Measurements from ENCODE around the gene COL25A1.

COL25A1 gene

GRCh38 chr4:109302361-109303139 lies at the start of gene COL25A1:
Gene COL25A1 (minus strand): TSS chr4:109302658.
- peak within 1 kb of the TSS; percentile 60 for H3K4me3 ChIP-seq (ENCODE audit: low read depth, low read length)

DNA sequence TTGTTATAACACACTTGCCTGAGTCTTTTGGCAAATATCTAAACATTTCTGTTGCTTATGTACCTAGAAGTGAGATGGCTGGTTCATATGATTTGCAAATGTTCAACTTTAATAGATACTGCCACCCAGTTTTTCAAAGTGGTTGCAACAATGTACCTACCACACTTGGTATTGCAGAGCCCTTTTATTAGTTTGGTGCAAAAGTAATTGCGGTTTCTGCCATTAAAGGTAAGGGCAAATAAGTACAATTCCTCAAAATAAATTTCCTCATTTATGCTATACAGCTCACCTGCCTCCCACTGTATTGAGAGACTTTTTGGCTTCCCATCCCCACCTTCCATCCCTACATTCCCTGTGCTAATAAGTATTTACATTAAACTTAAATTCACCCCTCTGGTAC lies 47.7 kb upstream of the COL25A1 start:
- no peak overlapping the region for H3K4me3 ChIP-seq (ENCODE audit: low read depth, low read length)

DNA sequence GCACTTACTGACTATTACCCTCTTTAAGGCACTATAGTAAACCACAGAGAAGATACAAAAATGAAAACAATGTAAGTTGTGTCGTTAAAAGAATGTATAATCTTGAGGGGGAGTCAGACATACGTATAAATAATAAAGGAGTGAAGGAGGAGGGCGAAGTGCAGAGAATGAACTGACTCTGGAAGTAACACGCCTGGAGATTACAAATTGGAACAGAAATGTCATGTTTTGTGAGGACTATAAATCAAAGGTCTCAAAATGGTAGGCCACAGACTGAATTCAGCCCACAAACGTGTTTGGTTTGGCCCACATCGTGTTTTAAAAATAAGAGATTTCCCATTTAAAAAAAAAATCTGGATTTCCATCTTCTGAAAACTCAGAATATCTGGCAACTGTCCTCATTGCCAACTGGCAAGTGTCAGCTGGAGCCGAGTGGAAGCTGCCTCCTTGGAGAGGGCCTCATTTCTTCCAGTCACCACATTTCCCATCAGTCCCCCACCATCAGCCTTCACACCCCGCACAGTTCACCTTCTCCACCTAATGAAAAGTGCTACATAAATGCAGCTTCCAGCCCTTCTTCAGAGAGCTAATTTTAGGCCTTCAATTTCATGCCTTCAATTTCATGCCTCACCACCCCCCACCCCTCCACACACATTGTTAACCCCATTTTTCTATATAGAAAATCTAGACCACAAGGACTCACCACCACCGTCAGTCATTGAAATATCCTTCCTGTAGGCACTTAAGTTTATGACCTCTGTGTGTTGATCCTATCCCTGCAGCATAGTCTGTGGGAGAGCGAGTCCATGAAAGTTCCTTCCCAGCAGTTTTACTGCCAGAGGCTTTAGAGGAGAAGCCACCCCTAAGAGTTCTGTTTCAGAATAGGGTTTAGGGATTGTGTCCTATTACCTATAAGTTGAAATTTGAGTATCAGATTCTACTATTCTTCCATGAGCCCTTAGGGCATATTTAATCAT lies 32.0 kb upstream of the COL25A1 start:
- H3K4me3 ChIP-seq (ENCODE audit: low read depth, low read length): no peak overlapping the region

DNA sequence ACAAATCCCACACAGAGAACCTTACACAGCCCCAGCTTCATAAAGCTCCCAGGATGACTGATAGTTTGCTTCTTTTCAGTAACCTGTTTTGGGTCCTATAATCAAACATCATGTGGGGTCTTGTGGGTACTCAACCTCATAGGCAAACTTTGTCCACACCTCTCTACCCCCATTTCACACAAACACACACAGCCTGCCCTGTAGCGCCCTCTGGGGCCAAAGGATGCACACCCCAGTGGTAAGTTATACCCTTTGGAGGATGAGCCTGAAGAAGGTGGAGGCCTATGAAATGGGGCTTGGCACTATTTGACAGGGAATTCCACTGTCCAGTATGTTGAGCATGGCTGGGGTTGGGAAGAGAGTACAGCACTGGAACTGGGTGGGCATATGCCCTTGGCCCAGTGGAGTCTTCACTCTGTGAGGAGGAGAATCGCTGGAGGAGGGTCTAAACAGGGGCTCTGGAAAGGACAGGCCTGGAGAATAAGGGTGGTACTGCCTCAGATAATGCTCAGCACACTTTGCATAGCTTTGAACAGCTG lies 30.5 kb upstream of the COL25A1 start:
- no peak overlapping the region for H3K4me3 ChIP-seq (ENCODE audit: low read depth, low read length)

DNA sequence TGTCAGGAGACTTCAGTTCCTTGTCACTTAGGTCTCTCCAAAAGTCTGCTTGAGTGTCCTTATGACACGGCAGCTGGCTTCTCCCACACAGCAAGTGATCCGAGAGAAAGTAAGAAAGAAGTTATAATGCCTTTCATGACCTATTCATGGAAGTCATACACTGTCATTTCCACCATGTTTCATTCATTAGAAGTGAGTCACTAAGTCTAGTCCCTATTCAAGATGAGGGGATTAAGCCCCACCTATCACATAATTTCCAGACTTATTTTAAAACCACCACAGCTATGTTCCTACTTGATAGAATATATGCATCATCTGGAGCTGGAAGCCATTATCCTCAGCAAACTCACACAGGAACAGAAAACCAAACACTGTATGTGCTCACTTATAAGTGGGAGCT lies 25.2 kb upstream of the COL25A1 start:
- no peak overlapping the region for H3K4me3 ChIP-seq (ENCODE audit: low read depth, low read length)

DNA sequence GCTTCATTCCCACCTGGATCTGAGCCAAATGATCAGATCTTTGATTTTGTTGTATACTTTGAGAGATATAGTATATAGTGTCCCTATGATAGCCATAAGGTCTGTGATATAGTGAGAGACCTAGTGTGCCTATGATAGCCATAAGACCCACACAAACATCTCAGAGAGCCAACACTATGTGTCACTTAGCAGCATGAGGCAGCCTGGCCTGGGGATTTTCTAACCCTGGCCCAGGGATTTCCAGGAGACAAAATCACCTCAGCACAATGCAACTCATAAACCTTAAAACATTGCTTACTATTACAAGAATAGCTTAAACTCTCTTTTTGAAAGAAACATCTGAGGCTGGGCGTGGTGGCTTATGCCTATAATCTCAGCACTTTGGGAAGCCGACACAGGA lies 23.2 kb upstream of the COL25A1 start:
- no peak overlapping the region for H3K4me3 ChIP-seq (ENCODE audit: low read depth, low read length)

DNA sequence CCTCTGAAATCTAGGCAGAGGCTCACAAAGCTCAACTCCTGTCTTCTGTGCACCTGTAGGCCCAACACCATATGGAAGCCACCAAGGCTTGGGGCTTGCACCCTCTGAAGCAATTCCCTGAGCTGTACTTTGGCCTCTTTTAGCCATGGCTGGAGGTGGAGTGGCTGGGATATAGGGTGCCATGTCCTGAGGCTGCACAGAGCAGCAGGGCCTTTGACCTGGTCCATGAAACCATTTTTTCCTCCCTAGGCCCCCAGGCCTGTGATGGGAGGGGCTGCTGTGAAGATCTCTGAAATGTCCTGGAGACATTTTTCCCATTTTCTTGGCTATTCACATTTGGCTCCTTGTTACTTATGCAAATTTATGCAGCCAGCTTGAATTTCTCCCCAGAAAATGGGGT lies 20.9 kb upstream of the COL25A1 start:
- H3K4me3 ChIP-seq (ENCODE audit: low read depth, low read length): no peak overlapping the region

GRCh38 chr4:109321232-109321631 lies 18.8 kb upstream of the COL25A1 start:
- no peak overlapping the region for H3K4me3 ChIP-seq (ENCODE audit: low read depth, low read length)

GRCh38 chr4:109319684-109320083 lies 17.2 kb upstream of the COL25A1 start:
- H3K4me3 ChIP-seq (ENCODE audit: low read depth, low read length): no peak overlapping the region

GRCh38 chr4:109319156-109319555 lies 16.7 kb upstream of the COL25A1 start:
- H3K4me3 ChIP-seq (ENCODE audit: low read depth, low read length): no peak overlapping the region

DNA sequence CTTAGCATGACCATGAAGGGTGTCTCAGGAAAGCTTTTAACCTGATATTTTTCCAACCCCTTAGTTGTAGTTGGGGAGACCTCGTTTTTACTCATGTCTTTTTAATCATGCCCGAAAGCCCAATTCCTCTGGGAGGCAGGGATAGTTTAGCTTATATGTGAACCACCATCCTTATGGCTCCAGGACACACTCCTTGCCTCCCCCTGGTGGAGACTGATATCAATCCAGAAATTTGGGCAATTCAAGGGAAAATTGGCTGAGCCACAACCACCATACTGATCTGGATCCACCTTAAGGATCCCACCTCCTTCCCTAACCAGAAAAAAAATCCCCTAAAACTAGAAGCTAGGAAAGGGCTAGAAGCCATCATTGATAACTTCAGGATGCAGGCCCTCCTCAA lies 13.4 kb upstream of the COL25A1 start:
- no peak overlapping the region for H3K4me3 ChIP-seq (ENCODE audit: low read depth, low read length)

DNA sequence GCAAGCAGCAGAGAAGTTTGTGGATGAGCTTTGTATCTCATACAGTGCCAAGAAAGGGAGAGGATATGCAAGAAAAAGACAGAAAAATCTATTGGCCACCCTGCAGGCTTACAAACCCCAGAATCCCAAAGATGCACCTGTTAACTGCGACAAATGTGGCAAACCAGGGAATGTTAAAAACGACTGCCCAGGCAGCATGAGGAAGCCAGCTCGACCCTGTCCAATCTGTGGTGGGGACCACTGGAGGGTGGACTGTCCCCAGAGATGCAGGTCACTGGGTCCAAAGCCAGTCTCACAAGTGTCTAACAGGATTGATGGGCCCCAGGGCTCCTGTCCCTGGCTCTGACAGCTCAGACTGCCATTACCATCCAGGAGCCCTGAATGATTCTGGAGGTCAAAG lies 12.9 kb upstream of the COL25A1 start:
- no peak overlapping the region for H3K4me3 ChIP-seq (ENCODE audit: low read depth, low read length)

DNA sequence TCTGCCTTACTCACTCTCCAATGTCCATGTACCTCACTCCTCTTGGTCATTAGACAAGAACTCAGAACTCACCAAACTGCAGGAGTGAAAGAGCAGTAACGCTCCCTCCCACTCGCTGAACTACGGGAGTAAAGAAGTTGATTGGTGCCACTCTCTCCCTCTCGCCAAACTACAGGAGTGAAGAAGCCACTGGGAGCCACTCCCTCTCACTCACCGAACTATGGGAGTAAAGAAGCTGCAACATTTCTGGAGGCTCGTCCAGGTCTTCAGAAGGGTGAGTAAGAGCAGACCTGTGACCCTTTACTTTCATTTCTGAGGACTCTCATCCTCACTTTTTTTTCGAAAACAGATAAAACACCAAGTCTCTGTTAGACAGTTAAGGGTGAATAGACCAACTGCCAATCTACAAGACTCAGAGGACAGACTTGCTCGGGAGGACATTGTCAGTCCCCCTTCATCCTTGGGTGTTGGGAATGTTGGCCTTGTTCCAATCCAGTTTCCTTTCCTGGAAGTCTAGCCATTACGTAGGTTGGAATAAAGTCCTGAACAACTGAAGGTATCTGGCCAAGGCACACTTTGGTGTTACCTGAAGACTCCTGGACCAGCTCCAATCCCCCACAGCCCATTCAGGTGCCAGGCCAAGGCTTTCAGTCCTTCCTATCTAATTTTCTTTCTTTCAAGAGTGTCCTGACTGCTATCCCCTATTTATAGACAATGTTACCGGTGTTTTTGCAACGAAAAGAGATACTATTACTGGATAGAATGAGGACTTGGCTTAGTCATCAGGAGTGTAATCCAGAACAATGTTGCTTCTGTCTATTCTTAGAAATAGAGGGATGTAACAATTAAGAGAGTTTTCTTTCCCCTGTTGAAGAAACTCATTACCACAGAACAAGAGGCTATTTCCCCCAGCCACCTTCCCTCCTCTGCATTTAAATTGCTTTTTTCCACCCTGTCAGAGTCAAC lies 11.0 kb upstream of the COL25A1 start:
- H3K4me3 ChIP-seq (ENCODE audit: low read depth, low read length): no peak overlapping the region

DNA sequence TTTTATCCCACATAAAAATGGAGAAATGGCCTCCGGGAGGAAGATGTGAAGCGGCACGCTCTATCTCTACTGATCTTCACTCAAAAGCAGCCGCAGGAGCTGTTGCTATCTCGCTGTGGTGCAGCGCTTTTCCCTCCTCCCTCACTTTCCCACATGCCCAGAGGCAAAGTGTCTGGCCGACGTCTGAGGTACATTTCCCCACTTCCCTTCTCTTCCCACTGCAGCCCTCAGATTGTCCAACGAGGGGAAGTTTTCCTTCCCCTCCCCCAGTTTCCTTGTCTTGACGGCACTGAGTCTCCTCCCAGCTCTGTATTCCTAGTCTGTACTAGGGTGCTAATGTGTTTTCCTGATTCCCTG lies 660 bp upstream of the COL25A1 start:
- peak overlapping the region; percentile 38 for H3K4me3 ChIP-seq (ENCODE audit: low read depth, low read length)

GRCh38 chr4:109301651-109302360 lies 652 bp downstream of the COL25A1 start:
- H3K4me3 ChIP-seq (ENCODE audit: low read depth, low read length): peak overlapping the region; percentile 60

GRCh38 chr4:109298279-109299010 lies 4.0 kb downstream of the COL25A1 start:
- no peak overlapping the region for H3K4me3 ChIP-seq (ENCODE audit: low read depth, low read length)

- H3K4me3 ChIP-seq (ENCODE audit: low read depth, low read length): no peak overlapping the region
These were observed 5.9 kb downstream of the COL25A1 start for GRCh38 chr4:109296527-109296926.

- no peak overlapping the region for H3K4me3 ChIP-seq (ENCODE audit: low read depth, low read length)
These were observed 7.4 kb downstream of the COL25A1 start for GRCh38 chr4:109295081-109295480.

DNA sequence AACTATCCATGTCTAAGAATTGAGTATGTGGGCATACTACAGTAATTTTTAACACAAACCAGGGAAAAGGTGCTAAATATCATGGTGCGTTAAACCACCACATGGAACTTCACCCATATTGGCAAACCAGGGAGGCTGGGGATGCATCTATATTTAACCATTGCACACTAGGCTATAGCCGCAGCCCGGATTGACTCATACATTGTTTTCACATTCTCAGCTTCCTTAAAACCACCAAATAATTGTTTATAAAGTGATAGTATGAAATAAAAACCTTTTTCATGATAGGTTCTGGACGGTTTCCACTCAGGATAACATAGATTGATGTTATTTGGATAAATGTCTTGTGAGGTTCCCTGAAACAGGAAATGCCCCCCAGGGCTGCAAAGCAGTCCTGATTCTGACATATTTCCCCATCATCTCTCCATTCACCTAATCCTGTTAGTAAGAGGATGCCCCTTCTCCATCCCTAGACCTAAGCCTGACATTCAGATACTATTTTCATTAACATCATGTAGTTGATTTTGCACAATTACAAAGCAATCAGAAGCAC lies 7.9 kb downstream of the COL25A1 start:
- no peak overlapping the region for H3K4me3 ChIP-seq (ENCODE audit: low read depth, low read length)
